Adipose tissue (tissue), 3 donors: Measurements from ENCODE around the gene MTG2. TPM values are rescaled to one million over a fixed set of nuclear protein-coding genes. Genes with fewer than 3 reads are reported as not detected.

Source experiments
- H3K27ac ChIP-seq: one replicate; pipeline ENCODE4 v1.5.1; 2013; ENCODE audit warnings: low read depth, low read length
- WGBS, 3 donors: extraction: QIAGEN DNeasy Blood & Tissue Kit; methylation state at CpG; one replicate each; pipeline ENCODE4 v1.1.7; 2013; 5-methylcytosine and 5-hydroxymethylcytosine counted together
- polyA plus RNA-seq, 3 donors: library from polyadenylated mRNA; stranded (reverse); fragments of 200-250 nt; gene quantifications; one replicate each; pipeline ENCODE4 v1.2.3, GENCODE V29; 2013
- donor health status: healthy with polysubstance abuse.
- donor health status: Bipolar disorder and iron deficiency.
- donor health status: healthy.

MTG2 gene
- polyA plus RNA-seq, 3 donors, result 16.9 to 22.7 (median 17.0) TPM

GRCh38 chr20:62196286-62196685 is 13.5 kb downstream of the MTG2 start:
- no peak overlapping the region for H3K27ac ChIP-seq
- 94 to 97% (median 94%) methylated on average over 10 of the region's 10 CpGs for WGBS, 3 donors

GRCh38 chr20:62197311-62197710 is 14.5 kb downstream of the MTG2 start:
- WGBS, 3 donors, result 86 to 98% (median 92%) methylated on average over 9 of the region's 9 CpGs
- no peak overlapping the region for H3K27ac ChIP-seq

DNA sequence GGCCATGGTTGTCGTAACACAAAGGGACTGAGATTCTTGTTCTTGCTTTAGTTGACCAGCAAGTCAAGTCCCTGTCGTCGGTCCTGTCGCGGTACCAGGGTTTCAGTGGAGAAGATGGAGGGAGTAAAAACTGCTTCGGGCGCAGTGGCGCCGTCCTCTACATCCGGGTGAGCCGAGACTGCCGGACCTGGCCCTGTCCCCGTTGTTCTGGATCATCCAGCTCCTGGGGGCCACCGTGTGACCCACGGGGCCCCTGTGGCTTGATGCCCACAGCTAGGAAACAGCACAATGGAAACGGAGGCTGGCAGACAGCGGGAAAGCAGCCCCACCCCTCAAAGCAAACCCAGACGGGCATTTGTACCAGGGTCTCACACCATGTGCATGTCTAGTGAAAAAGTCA is 15.0 kb downstream of the MTG2 start:
- H3K27ac ChIP-seq, result no peak overlapping the region
- 93 to 95% (median 94%) methylated on average over 18 of the region's 18 CpGs for WGBS, 3 donors

- WGBS, 3 donors, result 96 to 97% (median 96%) methylated on average over 17 of the region's 17 CpGs
- H3K27ac ChIP-seq, result no peak overlapping the region
Measured at GRCh38 chr20:62198496-62198895, 15.7 kb downstream of the MTG2 start.

DNA sequence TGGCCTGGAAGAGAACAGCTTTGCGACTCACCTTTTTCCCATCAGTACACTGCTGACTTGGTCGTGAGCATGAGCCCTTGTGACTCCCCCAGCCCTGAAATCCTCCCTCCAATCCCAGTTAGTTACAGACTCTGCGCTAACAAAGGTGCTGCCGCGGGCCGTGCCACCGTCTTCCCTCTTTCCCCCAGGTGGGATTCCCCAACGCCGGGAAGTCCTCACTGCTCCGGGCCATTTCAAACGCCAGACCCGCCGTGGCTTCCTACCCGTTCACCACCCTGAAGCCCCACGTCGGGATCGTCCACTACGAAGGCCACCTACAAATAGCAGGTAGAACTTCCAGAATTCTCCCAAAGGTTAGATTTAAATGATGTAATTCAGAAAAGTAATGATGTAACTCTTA is 16.1 kb downstream of the MTG2 start:
- 97 to 98% (median 97%) methylated on average over 18 of the region's 18 CpGs for WGBS, 3 donors
- no peak overlapping the region for H3K27ac ChIP-seq

DNA sequence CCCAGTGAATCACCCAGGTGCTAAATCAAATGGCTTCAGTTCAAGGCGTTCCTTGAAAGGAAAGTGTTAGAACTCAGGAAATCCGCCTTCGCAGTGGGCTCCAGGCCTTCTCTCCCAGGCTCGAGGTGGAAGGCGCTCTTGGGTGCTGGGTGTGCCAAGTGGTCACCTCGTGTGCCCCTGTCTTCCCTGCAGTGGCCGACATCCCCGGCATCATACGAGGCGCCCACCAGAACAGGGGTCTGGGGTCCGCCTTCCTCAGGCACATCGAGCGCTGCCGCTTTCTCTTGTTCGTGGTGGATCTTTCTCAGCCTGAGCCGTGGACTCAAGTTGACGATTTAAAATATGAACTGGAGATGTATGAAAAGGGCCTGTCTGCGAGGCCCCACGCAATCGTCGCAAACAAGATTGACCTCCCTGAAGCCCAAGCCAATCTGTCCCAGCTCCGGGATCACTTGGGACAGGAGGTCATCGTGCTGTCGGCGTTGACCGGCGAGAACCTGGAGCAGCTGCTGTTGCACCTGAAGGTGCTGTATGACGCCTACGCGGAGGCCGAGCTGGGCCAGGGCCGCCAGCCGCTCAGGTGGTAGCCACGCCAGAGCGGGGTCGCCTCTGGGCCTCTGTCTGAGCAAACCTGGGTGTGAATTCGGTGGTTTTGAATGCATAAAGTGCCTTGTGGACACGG is 17.8 kb downstream of the MTG2 start:
- WGBS, 3 donors, result 94 to 97% (median 94%) methylated on average over 38 of the region's 38 CpGs
- no peak overlapping the region for H3K27ac ChIP-seq

- 81 to 89% (median 84%) methylated on average over 38 of the region's 38 CpGs for WGBS, 3 donors
- no peak overlapping the region for H3K27ac ChIP-seq
Measured at GRCh38 chr20:62201173-62202082, 18.6 kb downstream of the MTG2 start.

DNA sequence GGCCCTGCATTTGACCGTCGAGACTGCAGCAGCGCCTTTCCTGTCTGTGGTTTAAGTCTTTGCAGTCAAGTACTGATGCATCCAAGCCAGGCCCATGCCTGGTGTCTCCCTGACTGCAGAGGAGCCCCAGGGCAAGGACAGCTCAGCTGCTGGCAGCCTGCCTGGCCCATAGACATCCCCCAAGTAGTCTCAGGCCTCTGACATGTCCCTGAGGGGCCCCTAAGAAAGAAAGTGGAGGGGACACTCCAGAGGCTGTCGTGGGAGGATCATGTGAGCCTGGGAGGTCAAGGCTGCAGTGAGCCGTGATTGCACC is 19.2 kb downstream of the MTG2 start:
- WGBS, 3 donors, result 60 to 91% (median 82%) methylated on average over 5 of the region's 5 CpGs
- H3K27ac ChIP-seq, result no peak overlapping the region

- 87 to 91% (median 89%) methylated on average over 20 to 23 of the region's 23 CpGs for WGBS, 3 donors
- H3K27ac ChIP-seq, result no peak overlapping the region
Measured at GRCh38 chr20:62202676-62203377, 20.0 kb downstream of the MTG2 start.

DNA sequence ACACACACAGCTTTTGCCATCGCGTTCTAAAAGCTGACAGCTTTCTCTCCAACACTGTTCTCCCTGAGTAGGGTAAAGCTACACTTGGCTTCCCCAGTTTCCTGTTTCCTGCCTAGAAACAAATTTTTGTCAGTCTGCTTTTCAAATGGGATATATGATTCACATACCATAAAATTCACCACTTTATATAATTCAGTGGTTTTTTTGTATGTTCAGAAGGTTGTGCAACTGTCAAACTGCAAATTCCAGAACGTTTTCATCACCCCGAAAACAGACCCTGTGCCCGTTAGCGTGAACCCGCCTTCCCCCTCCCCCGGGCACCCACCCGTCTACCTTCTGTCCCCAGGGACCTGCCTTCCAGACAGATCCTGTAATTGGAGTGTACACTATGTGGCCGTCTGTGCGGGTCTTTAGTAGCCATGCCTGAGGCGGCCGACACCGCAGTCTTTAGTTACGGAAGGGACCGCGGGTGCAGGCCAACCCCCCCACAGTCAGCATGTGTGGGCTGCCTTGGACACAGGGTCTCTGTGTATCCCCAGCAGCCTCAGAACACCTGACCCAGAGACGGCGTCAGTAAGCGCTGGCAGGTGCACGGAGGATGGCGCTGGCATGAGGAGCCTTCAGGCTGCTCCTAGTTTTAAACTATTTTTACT is 20.7 kb downstream of the MTG2 start:
- 78 to 90% (median 79%) methylated on average over 22 of the region's 22 CpGs for WGBS, 3 donors
- H3K27ac ChIP-seq, result no peak overlapping the region

GRCh38 chr20:62205618-62206387 is 23.0 kb downstream of the MTG2 start:
- WGBS, 3 donors, result 92 to 96% (median 94%) methylated on average over 38 of the region's 38 CpGs

GRCh38 chr20:62206388-62206775 is 23.6 kb downstream of the MTG2 start:
- 86 to 93% (median 90%) methylated on average over 17 of the region's 17 CpGs for WGBS, 3 donors
- no peak overlapping the region for H3K27ac ChIP-seq

More at GRCh38 chr20:62205618-62206387, 23.0 kb downstream of the MTG2 start:
- H3K27ac ChIP-seq, result no peak overlapping the region

- 63 to 71% (median 70%) methylated on average over 18 to 19 of the region's 19 CpGs for WGBS, 3 donors
Measured at GRCh38 chr20:62208061-62208794, 25.4 kb downstream of the MTG2 start.

DNA sequence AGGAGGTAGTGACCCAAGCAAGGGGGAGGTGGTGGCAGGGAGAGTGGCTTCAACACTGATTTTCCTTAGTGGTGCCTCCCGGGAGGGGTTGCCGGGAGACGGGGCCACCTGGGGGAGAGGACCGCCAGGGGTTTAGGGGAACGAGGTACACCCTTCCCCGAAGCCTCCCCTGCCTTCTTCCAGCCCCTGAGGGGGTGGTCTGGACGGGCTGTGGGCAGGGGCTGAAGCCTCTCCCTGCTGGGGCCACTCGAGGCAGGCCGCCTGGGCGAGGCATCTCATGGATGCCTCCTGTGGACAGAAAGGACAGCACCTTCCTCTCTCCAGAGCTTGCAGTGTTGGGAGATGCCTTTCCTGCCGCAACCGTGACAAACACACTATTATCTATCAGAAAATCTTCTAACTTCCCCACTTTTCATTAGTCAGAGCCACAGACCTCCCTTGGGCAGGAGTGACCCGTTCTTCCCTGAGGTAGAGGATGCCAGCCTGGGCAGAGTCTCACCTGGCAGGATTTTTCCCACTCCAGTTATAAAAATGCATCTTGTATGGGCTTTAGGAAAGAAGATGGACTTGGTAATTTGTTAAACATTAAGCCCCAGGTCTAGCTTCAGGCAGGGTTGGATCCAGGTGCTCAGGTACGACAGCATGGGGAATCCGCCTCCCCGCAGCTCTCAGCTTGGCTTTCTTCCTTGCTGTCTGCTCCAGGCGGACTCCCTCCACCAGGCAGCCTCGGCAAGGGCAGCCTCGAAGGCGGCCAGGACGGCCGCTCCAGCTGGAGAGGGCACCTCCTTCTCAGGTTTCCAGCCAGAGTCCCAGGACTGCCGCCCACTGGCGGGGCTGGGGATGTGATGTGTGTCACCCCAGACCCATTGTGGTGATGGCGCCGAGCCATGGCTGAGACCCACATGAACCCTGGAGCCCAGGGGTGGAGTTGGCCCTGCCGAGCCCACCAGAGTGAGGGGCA is 26.2 kb downstream of the MTG2 start:
- H3K27ac ChIP-seq, result no peak overlapping the region
- WGBS, 3 donors, result 33 to 53% (median 33%) methylated on average over 27 of the region's 27 CpGs

More at GRCh38 chr20:62208061-62208794, 25.4 kb downstream of the MTG2 start:
- no peak overlapping the region for H3K27ac ChIP-seq

DNA sequence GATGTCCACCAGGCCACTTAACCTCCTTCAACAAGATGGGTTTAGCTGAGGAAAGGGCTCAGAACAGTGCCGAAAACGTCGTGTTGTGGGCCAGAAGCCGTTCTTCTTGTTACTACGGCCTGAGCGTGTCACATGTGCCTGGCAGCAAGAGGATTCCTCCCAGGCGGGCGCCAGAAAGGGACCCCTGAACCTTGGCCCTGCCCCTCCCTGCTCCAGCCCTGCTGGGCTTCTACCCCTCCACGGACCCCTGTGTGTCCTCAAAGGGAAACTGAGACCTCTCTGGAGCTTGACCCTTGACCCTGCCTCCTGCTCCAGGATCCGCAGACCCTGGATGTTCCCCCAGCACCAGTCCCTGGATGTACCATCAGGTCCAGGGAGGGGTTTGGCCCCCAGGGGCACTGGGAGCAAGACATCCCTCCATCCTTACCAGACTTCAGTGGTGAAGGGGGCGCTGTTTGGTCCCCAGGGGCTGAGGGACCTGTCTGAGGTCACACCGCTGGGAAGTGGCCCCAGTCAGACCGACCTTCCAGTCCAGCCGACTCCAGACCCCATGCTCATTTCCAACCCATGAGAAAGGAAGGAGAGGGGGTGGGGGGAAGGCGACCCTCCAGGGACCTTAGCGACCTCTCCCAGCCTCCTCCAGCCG is 27.1 kb downstream of the MTG2 start:
- H3K27ac ChIP-seq, result no peak overlapping the region
- 54 to 63% (median 60%) methylated on average over 17 of the region's 17 CpGs for WGBS, 3 donors

DNA sequence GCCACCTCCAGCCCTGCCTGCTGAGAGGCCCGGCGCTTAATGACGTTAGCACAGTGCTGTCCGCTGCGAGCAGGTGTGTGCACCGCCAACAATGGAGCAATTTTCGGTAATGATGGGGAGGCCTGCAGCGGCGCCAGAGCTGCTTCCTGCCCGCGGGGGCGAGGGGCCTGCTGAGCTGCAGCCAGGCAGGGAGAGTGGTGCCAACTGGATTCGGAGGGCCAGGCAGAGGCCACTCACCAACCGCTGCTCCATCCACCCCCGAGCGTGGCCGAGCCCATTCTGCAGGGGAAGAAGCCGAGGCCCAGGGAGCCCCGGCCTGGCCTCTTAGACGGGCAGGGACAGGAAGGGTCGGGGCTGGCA is 27.6 kb downstream of the MTG2 start:
- no peak overlapping the region for H3K27ac ChIP-seq
- WGBS, 3 donors, result 49 to 59% (median 54%) methylated on average over 19 to 21 of the region's 21 CpGs
